Stimulated activated CD8-positive, alpha-beta memory T cell treated with anti-CD3 and anti-CD28 coated beads, Interleukin-15, amount 100 ng/mL, for 4 hours (primary cell): ENCODE data around the gene SLC26A8.
"Not testable (repeated sequence)": the region's sequence is repeated elsewhere in the genome, so short reads cannot be mapped to it uniquely, and the experiment has no call there.

Experiments used
- DNase-seq, 2 donors: peaks; one replicate each; pipeline ENCODE4 v3.0.0-alpha.2; 2020; ENCODE audit warnings: low read depth in 2 of 2

The SLC26A8 gene

DNA sequence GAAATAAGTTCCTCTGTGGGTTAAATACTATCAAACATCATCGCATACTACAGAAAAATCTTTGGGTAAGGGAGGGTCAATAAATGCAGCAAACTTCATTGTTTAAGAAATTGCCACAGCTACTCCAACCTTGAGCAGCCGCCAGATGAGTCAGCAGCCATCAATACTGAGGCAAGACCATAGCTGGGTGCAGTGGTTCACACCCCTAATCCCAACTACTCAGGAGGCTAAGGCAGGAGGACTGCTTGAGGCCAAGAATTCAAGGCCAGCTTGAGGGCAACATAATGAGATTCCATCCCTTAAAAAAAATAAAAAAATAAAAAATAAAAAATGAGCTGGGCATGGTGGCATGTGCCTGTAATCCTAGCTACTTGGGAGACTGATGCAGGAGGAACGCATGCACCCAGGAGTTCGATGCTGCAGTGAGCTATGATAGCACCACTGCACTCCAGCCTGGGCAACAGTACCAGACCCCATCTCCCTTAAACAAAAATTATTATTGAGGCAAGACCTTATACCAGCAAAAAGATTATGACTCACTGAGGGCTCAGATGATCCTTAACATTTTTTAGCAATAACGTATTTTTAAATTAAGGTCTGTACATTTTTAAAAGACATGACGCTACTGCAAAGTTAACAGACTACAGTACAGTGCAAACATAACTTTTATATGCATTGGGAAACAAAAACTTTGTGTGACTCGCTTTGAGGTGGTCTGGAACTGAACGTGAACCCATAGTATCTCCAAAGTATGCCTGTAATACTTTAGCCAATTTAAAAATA lies 112.4 kb downstream of the SLC26A8 start:
- no peak for DNase-seq

GRCh38 chr6:35909571-35909970 lies 114.9 kb downstream of the SLC26A8 start:
- not testable (repeated sequence) for DNase-seq

DNA sequence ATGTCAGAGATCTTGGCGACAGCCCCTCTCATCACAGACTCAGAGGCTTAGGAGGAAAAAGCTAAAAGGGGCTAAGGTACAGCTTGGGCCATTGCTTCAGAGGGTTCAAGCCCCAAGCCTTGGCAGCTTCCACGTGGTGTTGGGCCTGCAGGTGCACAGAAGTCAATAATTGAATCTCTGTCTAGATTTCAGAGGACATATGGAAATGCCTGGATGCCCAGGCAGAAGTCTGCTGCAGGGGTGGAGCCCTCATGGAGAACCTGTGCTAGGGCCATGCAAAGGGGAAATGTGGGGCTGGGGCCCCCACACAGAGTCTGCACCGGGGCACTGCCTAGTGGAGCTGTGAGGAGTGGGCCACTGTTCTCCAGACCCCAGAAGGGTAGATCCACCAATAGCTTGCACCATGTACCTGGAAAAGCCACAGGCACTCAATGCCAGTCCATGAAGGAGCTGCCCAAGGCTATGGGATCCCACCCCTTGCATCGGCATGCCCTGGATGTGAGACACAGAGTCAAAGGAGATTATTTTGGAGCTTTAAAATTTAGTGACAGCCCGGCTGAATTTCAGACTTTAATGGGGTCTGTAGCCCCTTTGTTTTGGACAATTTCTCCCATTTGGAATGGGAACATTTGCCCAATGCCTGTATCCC lies 115.6 kb downstream of the SLC26A8 start:
- DNase-seq = not testable (repeated sequence)

DNA sequence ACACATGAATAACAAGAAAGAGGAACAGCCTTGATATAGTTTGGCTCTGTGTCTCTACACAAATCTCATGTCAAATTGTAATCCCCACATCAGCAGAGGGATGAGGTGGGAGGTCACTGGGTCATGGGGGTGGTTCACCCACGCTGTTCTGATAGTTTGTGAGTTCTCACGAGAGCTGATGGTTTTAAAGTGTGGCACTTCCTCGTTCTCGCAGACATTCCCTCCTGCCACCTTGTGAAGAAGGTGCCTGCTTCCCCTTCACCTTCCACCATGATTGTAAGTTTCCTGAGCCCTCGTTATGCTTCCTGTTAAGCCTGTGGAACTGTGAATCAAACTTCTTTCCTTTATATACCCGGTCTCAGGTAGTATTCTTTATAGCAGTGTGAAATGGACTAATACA lies 116.7 kb downstream of the SLC26A8 start:
- DNase-seq = no peak

GRCh38 chr6:35906499-35906846 lies 118.0 kb downstream of the SLC26A8 start:
- no peak for DNase-seq

GRCh38 chr6:35905841-35906498 lies 118.5 kb downstream of the SLC26A8 start:
- DNase-seq = no peak

GRCh38 chr6:35905141-35905785 lies 119.2 kb downstream of the SLC26A8 start:
- no peak for DNase-seq

DNA sequence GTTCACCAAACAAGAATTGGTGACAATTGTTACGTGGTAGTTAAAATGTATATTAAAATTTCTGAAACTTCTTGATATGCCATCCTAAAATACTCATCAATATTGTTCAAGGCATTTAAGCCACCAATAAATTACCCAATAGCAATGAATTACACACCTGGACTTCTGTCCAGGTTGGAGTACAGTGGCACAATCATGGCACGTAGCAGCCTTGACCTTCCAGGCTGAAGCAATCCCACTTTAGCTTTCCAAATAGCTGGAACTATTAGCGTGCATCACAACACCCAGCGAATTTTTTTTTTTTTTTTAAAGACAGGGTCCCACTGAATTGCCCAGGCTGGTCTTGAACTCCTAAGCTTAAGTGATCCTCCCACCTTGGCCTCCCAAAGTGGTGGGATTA lies 120.8 kb downstream of the SLC26A8 start:
- no peak for DNase-seq

GRCh38 chr6:35900448-35900847 lies 124.0 kb downstream of the SLC26A8 start:
- no peak for DNase-seq

DNA sequence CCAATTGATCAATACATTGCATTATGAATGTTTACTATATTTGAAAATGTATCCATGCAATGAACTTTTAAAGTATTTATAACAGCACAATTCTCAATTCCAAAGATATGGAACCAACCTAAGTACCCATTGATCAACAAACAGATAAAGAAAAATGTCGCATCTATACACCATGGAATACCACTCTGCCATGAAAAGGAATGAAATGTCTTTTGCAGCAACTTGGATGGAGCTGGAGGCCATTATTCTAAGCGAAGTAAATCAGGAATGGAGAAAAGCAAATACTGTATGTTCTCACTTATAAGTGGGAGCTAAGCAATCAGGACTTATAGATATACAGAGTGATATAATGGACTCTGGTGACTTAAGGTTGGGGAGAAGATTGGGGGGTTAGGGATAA lies 126.4 kb downstream of the SLC26A8 start:
- DNase-seq = no peak

DNA sequence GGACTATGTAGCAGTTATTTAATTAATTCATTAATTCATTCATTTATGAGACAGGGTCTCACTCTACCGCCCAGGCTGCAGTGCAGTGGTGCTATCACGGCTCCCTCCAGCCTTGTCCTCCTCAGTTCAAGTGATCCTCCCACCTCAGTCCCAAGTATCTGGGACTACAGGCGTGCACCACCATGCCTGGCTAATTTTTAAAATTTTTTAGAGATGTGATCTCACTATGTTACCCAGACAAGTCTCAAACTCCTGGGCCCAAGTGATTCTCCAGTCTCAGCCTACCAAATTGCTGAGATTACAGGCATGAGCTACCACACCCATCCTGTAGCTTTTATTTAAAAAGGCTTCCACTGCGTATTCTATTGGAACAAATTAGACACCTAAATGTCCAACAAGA lies 127.0 kb downstream of the SLC26A8 start:
- DNase-seq = no peak

DNA sequence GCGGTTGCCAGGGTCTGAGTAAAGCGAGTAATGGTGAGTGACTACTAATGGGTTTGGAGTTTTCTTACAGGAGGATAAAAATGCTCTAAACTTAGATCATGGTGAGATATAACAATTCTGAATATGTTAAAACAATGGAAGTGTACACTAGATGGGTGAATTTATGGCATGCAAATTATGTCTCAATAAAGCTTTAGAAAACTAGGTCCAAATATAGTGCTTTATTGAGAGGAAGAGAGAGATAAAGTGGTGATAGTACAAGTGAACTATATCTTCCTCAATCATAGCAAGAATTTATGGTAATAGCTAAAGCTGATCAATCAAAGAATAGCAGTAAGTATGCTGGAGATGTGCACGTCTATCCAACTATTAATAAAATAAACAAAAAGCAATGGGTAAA lies 127.4 kb downstream of the SLC26A8 start:
- no peak for DNase-seq

DNA sequence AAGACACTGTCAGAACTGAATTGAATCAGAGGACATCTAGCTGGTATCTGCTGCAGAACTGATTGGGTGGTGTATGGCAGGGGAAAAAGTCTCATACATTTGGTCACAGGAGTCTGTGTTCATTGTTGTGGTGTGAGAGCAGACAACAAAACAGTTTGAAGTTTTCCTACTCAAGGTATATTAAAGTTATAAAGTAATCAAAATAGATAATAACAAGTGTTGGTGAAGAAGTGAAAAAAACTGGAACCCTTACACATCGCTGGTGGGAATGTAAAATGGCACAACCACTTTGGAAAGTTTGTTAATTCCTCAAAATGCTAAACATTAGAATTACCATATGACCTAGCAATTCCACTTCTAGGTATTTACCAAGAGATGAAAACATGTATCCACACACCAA lies 128.2 kb downstream of the SLC26A8 start:
- DNase-seq = no peak

DNA sequence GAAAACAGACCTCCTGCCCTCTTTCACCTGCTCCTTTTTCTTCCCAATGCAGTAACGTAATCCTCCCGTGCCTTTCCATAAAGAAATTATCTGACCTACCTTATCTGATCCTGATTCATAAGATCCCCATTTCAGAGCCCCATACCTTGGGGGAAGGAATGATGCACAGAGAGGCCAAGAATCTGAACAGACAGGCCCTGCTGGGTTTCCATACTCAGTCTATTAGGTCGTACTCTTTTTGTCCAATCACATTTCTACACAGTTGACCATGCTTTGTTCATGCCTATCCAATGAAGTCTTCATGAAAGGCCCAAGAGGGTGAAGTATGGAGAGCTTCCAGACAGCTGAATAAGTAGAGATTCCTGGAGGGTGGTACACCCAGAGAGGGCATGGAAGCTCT lies 128.9 kb downstream of the SLC26A8 start:
- no peak for DNase-seq

DNA sequence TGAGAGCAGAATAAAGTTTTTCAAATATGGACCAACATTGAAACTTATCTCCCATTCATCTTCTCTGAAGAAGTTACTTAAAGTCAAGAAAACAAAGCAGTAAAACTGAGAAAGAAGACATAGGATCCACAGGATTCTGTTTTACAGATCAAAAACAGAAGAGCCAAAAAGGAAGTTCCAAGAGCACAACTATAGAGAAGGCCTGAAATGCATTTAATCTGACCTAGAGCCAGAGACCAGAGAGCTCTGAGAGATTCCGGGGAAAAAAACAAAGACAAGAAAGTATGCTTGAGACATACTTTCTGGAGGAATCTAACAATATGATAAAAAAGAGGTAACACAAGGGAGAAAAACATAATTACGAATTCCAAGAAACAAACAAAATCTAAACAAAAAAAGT lies 129.7 kb downstream of the SLC26A8 start:
- DNase-seq = no peak
